Left hindlimb (tissue), 1 donor: ENCODE data around the gene KCTD17.
A peak's percentile ranks its signal among the peaks of the same experiment; 100 is the strongest.

Experiments used
- DNase-seq: peaks from one replicate; pipeline ENCODE4 v3.0.0-alpha.2; 2018

The KCTD17 gene

DNA sequence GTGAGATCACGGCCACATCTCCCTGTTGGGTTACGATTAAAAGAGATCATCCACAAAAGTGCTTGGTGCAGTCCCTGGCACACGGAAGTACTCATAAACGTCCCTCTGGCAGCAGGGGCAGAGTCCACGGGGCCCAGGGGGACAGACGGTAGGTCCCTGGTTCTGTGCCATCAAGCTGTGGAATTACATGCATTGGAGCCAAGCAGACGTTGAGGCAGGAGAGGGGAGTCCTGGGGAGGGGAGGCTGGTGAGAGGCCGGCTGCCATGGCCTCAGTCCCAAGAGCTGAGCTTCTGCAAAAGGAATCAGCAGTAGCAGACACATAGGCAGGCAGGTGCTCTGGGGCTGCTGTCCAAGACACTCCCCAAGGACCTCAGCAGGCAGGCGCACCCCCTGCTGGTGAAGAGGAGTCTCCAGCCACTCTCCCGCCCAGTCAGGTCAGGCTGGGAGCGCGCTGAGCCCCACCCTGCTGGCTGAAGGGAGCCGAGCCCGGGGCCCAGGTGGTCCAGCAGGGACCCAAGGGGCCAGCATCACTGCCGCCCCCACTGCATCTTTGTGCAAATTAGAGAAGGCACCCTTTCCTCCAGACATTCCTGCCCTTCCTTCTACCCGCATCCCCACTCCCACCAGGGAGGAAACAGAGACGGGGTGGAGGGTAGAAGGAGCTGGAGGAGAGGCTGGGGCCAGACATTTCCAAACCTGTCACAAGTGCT, 7.6 kb upstream of the KCTD17 start:
- DNase-seq = peak; percentile 47

GRCh38 chr22:37044634-37045625, 6.6 kb upstream of the KCTD17 start:
- peak; percentile 16 for DNase-seq

DNA sequence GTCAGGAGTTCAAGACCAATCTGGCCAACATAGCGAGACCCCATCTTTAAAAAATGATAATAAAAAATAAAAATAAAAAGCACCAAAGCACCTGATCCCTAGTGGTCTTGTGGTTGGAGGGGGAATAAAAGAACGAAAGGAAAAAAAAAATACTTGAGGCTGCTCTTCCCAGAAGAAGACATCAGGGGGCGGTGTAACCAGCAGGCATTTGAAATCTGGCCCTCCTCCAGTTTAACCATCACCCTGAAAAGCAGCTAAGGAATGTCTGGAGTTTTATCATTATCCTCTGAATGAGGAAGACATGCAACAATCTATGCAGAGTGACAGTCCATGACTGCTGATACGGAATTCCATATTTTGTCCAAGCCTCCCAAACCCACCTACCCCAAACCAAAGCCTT, 5.6 kb upstream of the KCTD17 start:
- peak; percentile 13 for DNase-seq

GRCh38 chr22:37046589-37046988, 5.0 kb upstream of the KCTD17 start:
- no peak for DNase-seq

GRCh38 chr22:37047006-37047405, 4.5 kb upstream of the KCTD17 start:
- peak; percentile 8 for DNase-seq

DNA sequence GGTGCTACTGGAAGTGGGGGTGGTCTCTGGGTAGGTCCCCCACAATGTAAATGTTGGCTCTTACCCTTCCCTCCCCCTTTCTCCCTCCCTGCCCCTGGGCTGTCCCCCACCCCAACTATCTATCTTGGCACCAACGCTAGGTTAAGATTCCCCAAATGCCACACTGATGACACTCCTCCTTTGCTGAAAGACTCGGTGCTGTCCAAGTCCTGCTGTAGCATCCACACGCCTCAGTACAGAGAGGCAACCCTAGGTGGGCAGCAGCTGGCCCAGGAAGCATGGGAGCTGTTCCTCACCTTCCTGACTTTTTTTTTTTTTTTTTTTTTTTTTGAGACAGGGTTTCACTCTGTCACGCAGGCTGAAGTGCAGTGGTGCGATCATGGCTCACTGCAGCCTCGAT, 3.4 kb upstream of the KCTD17 start:
- DNase-seq = peak; percentile 5

- peak; percentile 10 for DNase-seq
Measured at GRCh38 chr22:37049224-37049623, 2.3 kb upstream of the KCTD17 start.

DNA sequence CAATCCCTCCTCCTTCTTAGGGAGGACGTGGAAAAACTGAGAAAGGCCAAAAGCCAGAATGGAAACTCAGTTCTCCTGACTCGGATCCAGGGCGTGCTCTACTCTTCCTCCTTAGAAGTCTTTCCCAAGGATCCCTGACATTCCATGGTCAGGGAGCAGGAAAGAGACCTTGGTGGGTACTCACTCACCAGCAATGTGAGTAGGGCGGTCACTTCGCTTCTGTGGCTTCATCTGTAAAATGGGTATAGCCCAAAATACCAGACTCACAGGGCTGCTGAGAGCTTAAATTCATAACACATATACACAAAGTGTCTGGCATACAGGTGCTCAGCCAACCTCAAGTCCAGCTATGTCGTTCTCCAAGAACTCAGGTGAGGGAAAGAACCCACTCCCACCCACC, 629 bp upstream of the KCTD17 start:
- DNase-seq = no peak

DNA sequence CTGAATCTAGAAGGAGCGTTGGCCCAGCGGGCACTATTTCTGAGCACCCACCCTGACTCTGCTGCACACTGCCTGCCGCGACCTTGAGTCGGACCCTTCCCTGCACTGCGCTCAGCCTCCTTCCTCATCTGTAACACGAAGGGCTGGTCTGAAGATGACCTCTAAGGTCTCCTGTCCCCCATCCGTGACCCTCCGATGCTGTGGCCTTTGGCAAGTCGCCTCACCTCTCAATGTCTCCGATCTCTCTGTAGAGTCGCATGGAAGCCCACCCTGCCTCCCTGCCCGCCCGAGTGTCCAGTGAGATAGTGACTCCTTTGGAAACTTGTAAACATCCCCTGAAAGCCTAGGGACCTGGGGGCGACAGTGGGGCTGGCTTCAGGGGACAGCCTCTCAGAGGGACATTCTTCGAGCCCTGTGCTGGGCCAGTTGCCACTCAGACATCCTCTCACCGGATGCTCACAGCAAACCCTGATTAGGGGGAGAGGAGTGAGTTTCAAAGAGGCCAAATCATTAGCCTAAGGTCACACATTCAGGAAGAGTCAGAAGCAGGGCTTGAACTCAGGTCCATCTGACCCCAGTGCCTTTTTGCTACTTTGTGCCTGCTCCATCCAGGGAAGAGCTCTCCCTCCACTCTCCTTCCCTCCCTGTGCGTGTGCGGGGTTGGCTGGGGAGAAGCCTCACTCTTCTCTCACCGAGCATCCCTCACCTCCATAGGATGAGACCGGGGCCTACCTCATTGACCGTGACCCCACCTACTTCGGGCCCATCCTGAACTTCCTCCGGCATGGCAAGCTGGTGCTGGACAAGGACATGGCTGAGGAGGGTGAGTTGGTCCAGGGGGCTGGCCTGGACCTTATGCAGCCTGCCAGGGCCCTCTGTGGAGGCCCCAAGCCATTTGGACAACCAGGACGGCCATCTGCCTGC, 1.1 kb downstream of the KCTD17 start:
- DNase-seq = no peak

GRCh38 chr22:37053310-37054055, 1.9 kb downstream of the KCTD17 start:
- peak; percentile 34 for DNase-seq

- DNase-seq = peak; percentile 27
Measured at GRCh38 chr22:37054056-37054395, 2.5 kb downstream of the KCTD17 start.

DNA sequence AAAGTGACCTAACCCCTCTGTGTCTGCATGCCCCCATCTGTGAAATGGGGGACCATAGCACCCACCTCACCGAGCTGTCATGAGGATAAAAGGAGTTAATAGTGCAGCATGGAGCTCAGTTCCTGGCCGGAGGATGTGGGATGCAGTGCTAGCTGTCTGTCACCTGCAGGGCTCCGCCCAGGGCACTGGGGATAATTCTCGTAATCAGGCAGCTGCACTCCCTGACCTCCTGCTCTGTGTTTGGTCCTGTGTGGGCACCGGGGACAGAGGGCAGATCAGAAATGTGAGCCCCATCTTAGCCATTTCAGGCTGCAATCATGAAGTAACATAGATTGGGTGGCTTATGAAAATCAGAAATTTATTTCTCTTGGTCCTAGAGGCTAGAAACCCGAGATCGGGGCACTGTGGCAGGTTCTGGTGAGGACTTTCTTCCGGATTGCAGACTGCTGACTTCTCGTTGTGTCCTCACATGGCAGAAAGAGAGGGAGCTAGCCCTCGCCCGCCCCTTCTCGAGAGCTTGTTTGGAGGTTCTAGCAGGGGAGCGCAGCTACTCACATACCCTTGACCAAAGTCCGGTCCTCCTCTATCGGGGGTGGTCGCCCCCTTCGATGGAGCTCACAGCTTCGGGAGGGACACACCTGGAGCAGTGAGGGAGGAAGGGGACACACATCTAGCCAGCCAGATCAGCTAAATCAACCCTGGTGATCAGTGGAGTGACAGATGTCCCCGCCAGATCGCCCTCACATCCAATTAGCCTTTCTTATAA, 3.2 kb downstream of the KCTD17 start:
- DNase-seq = peak; percentile 23

DNA sequence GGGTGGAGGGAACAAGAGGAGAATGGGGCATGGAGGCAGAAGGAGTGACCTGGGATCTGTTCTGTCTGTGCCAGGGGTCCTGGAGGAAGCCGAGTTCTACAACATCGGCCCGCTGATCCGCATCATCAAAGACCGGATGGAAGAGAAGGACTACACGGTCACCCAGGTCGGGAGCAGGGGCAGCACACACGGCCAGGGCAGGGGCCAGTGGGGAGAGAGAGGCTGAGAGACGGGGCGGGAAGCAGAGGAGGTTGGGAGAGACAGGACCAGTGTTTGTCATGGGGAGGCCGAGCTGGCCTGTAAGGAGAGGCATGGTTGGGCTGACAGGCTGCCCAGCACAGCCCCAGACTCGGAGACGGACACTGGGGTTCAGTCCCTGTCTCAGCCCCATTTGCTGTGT, 4.7 kb downstream of the KCTD17 start:
- no peak for DNase-seq

- DNase-seq = peak; percentile 24
Measured at GRCh38 chr22:37057226-37057625, 5.7 kb downstream of the KCTD17 start.

GRCh38 chr22:37057796-37058510, 6.4 kb downstream of the KCTD17 start:
- peak; percentile 13 for DNase-seq

DNA sequence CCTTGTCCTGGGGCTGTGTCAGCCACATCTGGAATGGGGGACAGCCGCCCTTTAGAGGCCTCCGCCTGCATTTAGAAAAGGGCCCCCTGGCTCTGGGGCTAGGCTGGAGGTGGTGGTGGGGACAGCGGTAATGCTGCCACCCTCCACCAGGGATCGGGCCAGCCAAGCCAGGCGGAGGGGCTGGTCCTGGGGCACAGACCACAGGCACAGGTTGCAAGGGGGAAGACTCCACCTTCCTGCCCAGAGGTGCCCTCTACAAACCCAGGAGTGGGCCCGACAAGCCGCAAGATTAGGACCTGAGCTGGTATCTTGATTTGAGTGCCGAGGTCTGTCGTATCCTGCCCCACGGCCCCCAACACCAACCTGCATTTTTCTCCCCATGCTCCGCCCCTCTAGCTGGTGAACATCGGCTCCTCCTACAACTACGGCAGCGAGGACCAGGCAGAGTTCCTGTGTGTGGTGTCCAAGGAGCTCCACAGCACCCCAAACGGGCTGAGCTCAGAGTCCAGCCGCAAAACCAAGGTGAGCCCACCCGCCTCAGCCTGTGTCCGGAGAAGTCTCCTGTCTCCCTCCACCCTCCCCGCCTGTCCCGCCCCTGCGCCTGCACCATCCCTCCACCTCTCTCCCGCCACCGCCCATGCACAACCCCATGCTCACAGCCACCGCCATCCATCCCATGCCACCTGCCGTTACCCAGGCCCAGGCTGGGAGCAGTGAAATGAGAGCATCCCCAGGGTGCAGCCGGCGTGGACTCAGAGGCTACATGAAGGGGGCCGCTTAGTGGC, 7.6 kb downstream of the KCTD17 start:
- peak; percentile 31 for DNase-seq

DNA sequence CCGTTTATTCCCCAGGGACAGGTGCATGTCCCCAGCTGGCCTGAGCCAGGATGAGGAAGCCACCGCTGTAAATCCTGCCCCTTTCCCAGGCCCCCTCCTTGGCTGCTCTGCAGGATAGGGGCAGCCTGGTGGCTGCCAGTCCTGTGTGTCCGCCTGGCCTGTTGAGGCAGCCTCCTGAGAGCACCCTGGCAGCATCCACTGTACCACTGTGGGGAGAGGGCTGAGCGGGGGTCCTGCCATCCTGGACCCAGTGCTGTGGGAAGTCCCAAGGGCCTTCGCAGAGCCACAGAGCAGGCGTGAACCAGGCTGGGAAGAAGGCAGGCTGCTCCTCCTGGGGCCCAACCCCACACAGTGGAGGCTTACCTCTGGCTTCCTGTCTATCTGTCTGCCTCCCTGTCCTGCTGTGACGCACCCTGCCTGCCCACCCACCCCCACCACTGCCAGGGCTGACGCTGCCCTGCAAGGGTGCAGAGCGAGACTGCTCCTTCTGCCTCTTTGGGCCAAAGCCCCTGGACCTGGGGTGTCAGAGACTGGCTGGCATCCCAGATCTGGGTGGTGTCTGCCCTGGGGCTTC, 8.4 kb downstream of the KCTD17 start:
- peak; percentile 29 for DNase-seq

DNA sequence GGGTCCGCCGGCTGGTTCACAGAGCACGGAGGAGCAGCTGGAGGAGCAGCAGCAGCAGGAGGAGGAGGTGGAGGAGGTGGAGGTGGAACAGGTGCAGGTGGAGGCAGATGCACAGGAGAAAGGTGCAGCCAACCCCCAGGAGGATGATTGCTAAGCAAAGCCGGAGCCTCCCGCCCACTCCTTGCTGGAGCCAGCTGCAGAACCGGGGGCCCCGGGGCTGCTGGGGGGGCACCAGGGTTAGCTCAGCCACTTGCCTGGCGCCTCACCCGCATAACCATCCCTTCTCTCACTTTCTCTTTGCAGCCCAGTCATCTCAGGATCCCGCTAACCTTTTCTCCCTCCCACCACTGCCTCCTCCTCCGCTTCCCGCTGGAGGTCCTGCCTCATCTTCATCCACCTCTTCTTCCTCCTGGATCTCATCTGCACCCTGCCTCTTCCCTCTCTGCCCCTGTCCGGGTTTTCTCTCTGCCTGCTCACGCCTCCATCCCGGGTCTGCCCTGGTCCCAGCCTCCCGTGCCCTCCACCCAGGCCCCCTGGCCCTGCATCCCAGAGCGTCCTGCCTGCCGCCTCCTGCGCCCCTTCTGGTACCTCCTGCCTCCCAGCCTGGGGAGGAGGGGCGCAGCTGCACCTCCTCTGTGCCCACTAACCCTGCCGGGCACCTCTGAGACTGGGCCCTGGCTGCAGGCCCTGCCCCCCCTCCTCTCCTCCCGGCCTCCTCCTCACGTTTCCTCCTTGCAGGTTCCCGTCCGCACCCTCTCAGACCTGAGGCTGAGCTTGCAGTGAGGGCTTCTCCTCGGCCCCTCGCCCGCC, 9.5 kb downstream of the KCTD17 start:
- peak; percentile 27 for DNase-seq
